Activated CD4-positive, CD25-positive, alpha-beta regulatory T cell treated with anti-CD3 and anti-CD28 coated beads, Interleukin-2, amount 50 U/mL, for 24 hours (primary cell): ENCODE results near the gene TNFRSF21.
A peak's percentile ranks its signal among the peaks of the same experiment; 100 is the strongest.
"Not testable (repeated sequence)": the region's sequence is repeated elsewhere in the genome, so short reads cannot be mapped to it uniquely, and the experiment has no call there.

Experiments used
- ATAC-seq, 2 donors: fragments of 150-1000 bp; cut with Tn5 transposase; one replicate each; pipeline ENCODE4 v1.10.0; 2021; ENCODE audit warnings: mild to moderate bottlenecking in 1 of 2, moderate library complexity in 1 of 2

Gene TNFRSF21

DNA sequence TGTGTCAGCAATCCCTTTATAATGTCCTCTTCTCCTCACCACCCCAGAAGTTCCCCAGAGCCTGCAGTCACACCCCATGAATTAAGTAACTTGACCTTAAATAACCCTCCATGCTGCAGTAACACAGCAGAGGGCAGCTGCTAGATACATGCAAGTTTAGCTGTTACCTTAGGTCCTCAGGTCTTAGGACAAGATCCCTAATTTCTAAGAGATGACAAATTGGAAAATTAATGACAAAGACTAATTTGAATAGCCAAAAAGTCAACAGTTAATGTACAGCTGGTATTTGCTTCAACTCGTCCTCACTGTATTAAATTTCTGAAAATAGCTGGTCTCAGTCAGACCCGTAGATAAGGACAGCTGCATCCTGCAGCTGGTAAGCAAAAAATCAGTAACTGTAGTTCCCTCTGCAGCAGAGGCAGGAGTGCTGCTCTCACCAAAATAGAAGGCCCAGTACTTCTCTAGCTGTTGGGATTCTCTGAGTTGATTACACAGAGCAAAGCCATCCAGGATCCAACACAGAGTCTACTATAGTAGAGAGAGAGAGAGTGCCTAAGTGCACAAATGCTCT, 62.4 kb downstream of the TNFRSF21 start:
- no peak for ATAC-seq

DNA sequence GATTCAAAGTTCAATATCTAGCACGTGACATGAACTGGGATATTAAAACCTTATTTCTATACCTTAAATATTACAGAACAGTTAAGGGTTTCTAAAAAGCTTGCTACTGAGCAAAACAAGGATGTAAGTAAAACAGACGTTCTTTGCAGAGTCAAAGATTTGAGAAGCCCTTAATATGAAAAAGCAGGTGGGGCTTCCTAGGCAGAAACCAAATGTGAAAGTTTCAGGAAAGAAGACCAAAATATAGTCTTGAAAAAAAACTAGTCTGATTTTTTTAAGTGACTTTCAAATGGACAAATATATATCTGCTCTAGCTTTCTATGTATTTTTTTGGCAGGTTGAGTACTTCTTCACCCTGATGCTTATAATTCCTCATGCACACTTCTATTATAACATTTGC, 63.2 kb downstream of the TNFRSF21 start:
- no peak for ATAC-seq

DNA sequence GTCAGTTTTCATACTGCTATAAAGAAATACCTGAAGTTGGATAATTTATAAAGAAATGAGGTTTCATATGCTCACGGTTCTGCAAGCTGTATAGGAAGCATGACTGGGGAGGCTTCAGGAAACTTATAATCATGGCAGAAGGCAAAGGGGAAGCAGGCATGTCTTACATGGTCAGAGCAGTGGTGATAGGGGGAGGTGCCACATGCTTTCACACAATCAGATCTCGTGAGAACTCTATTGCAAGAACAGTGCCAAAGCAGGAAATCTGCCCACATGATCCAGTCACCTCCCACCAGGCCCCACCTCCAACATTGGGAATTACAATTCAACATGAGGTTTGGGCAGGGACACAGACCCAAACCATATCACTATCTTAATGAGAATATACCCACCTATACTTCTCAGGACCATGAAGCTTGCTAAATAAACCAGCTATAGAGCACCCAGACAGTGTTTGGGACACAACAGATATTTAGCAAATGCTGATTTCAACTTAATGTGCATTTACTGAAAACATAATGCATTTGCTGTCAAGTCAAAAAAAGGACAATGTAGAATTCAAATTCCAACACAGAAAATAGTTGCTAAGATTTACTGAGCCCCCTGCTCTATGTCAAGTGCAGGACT, 63.8 kb downstream of the TNFRSF21 start:
- ATAC-seq: no peak

DNA sequence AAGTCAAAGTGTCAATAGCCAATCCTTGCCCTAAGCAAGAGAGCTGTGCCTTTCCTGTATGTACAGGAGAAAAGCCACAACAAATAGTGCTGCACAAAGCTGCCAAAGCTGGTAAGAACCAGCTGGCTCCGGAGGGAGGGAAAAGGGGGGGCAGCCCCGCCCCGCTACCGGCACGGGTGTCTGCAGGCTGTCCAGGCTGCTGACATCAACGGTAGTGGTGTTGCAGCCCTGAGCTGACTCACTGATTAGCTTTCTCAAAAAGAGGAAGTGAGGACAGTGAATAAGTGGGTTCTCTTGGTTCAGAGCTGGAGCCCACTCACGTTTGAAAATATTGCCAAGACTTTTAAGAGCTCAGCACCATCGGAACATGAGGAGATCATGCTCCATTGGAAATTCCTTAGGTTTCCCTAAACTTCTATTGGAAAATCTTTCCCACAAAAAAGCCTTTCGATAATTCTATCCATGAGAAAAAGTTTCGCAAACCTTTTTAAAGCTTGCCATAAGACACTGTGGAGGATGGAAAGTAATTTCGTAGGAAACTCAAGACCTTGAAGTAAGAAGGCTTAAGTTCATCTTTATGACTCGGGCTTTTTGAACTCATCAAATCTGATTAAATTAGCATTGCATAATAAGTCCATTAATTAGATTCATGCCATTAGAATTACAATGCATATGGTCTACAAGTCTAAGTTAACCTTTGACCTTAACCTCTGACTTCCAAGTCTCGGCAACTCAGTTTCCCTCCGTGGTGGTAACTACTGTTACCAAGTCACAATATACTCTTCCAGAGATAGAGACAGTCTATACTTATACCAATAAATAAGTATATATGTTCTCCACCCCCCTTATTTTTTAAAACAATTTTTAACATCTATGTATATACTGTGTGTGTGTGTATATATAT, 67.0 kb downstream of the TNFRSF21 start:
- ATAC-seq: peak; percentile 74 to 76

DNA sequence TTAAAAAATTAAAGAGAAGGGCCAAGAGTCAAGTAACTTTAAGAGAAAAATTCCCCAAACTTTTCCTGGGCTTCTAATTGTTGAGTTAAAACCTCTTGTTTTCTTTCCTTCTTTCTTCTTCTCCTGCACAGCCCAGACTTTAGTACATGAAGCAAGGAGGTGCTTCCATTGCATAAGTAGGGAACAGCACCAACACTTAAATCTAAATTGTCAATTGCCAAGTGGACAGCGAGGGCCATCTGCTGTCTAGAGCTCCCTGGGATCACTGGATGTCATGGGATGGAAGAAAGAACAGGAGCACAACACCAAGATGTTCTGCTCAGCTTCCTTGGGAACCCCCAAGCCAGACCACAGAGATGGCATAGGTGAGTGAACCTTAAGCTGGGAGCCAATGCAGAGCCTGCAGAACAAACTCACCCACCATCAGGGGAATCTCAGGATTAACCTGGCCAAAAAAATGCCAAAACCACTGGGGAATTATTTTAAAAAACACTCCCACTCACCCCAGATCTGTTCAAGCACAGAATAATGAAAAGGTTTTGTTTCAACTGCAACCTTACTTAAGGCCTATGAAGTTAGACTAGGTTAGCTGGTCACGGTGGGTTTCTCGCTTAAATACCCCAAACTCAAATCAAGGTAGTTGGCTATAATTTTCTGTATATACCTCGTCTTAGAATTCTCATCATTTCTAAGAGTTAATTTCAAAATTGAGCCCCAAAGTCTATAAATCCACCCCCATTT, 67.8 kb downstream of the TNFRSF21 start:
- ATAC-seq: no peak

DNA sequence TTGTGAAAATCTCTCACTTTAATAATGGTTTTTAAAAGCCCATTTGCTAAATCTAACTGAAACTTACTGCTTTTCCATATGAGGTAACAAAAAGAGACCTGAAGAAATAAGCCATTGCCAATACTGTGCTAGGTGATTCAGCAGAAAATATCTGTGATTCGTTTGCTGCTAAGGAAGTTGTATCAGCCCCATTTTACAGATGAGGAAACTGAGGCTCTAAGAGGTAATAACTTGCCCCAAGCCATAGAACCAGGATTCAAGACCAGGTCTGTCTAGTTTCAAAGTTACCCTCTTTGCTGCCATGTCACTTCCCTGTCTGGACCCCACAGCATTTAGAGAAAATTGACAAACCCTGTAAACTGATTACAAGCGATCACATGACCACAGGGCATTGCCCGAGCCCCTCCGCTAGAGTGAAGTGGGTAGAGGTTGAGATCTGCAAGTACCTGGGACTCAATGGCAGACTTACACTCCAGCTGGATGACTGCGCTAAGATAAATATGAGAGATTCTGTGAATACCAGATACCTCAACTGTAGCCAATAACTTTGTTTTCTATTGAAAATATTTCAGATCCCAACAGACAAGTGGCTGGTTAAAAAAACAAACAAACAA, 69.3 kb downstream of the TNFRSF21 start:
- ATAC-seq: no peak

DNA sequence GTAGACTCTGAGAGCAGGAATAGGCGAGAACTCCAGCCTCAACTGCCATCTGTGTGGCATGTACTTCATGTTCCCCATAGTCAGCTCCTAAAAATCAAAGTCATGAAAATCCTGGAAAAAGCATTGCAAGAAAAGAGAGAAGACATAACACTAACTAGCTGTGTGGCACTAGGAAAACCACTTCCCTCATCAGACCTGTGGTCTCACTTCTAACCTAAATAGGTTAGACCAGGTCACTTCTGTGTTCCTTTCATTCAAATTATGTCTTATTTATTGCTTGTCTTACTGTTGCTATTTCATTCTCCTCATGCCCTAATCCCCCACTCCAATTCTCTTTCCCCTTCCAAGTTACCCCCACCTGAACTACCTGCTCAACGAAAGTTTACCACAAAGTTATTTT, 70.2 kb downstream of the TNFRSF21 start:
- ATAC-seq: no peak

DNA sequence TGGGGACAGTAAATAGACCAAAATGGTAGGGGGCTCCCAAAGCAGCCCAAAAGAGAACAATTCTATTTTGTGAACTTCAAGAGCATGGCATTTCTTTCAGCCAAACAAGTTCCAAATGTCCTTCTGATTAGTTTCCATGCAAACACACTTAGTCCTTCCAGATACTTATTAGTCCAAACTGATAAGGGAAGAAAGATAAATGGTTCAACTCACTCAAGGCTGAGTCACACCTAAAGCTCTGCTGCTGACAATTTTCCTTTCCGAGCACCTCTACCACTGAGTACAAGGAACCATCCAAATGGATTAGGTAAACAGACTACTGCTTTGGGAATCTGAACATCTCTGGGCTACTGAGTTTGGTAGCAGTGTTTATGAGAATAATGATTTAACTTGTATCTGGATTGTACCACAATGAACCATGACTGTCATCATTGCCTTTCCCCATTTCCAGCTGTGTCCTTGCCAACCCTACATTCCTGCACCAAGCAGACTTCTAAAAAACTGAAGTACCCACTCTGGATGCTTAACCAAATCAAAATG, 71.2 kb downstream of the TNFRSF21 start:
- ATAC-seq: no peak

DNA sequence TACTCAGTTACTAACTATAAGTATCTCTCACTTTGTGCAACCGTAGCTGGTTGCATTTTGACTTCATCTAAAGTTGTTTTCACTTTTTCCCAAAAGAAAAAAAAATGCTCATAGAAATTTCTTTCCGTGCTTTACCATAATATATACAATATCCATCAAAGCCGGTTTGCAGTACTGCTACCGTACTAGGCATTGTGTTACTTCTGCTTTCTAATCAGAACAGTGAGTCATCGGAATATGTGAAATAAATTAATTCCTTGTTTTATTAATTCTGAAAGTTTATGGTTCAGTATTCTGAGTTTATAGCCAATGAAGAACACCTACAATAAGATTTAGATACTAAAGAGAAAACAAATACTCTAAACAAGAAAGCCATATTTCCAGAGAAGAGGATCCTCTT, 72.5 kb downstream of the TNFRSF21 start:
- ATAC-seq: no peak

DNA sequence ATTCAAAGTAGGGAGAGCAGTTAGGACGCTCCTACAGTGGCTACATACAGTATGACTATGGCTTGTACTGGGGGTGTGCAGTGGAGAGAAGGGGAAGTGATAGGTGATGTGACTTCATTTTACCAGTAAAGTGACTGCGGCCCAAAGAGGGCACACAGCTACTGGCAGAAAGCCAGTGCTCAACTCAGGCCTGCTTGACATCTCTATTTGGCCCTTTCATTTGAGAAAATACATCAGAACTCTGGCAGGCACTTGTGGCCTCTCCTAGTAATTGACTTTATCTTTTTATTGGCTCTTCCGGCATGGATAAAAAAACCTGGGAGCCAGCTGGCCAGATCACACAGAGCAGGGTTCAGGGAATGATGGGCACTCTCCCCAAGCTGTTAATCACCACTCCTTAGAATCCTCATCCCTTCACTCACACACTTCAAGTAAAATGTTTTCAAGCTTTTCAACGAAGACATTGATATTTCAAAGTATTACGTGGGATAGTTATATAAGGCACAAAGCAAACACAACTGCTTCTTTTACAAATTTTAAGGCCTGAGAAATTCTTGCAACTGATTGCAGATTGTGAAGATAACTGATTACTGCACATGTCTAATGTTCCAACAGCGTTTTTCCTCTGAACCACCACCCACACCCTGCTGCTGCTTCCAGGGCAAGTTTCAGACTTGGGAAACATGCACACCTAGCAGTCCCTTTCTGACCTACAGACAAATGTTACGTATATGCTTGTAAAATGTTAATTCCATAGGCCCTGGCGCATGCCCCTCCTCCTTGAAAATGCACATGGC, 73.5 kb downstream of the TNFRSF21 start:
- ATAC-seq: no peak

DNA sequence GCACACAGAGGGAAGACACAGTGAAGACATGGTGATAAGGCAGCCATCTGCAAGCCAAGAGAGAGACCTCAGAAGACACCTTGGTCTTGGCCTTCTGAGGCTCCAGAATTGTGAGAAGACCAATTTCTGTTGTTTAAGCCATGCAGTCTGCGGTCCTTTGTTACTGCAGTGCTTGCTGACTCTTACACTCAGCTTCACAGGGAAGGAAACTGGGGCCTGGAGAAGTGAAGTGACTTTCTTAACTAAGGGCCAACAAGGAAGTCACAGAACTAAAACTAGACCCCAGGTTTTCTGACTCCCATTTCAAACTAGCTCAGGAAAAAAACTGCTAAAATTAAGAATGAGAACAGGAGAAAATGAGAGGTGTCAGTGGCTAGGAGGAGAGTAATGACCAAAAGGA, 74.3 kb downstream of the TNFRSF21 start:
- ATAC-seq: no peak

DNA sequence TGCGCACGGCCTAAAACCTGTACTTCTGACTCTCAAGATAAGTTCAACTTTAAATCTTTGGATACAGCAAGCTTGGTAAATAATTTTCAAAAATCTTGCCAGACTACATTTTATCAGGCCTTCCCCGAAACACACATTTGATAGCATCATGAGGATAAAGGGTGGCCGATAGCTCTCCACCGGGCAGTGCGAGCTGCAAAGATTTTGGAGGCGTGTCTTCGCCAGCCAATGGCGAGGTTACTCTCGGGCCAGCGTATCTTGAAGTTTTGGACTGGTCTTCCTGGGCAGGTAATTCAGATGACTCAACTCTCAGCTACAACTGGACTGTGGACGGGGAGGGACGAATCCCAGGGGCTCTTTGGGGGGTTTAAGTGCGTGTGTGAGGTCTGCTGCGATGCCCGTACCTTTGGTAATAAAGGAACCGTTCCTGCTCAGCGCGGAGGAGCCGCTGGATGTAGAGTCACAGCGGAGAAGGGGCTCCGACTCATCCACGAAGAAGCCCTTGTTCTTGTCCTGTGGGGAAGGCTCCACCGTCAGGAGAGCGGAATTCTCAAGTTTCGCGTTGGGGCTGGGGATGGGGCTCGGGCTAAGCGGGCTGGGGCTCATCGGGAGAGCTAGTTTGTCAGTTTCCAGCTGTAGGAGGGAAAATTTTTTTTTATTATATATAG, 75.3 kb downstream of the TNFRSF21 start:
- ATAC-seq: no peak

DNA sequence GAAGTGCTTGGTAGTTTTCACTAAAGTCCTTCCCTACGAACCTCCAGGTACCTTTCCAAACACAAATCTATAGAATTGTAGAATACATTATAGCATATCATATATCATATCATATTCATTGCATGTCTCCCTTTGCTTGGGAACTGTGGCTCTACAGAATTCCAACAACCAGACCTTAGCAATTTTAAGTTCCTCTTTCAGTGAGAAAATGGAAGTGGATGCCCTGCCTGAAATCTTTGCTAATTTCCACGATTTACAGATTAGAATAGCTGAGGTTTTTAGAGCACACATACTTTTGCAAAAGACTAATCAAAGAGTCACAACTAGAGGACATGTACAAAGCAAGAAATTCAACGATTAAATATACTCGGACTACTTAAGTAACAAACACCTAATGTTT, 78.6 kb downstream of the TNFRSF21 start:
- no peak for ATAC-seq

DNA sequence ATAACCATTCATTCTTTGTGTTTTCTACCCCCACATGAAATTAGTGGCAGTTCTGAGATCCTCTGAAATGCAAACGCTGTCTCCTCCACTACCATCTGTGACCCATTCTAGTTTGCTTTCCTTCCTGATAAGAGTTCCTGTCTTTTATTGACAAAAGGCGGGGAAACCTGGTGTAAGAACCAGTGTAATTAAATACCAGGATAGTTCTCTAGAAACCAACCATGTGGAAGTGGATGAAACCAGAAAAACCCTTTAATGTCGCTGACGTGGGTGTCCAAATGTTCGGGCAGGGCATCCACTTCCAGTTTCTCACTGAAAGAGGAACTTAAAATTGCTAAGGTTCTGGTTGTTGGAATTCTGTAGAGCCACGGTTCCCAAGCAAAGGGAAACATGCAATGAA, 79.1 kb downstream of the TNFRSF21 start:
- ATAC-seq: no peak

DNA sequence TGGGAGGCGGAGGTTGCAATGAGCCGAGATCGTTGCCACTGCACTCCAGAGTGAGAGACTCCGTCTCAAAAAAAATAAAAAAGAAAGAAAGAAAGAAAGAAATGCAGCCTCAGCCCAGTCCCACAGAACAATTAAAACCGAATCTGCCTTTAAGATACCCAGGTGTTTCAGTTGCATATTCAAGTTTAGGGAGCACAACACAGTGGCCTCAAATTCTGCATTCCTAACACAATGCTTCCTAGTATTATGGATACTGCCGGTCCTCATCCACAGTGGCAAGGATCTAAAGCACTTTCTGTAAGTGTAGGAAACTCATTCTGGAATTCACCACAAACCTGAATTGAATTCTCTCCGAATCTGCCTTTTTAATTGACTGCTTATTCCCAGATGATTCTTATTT, 80.5 kb downstream of the TNFRSF21 start:
- ATAC-seq: no peak

DNA sequence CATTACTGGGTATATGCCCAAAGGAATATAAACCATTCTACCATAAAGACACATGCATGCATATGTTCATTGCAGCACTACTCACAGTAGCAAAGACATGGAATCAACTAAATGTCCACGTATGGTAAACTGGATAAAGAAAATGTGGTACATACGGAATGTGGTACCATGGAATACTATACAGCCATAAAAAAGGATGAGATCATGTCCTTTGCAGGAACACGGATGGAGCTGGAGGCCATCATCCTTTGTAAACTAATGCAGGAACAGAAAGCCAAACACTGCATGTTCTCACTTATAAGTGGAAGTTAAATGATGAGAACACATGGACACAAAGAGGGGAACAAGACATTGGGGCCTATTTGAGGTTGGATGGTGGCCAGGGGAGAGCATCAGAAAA, 81.6 kb downstream of the TNFRSF21 start:
- ATAC-seq: not testable (repeated sequence)

DNA sequence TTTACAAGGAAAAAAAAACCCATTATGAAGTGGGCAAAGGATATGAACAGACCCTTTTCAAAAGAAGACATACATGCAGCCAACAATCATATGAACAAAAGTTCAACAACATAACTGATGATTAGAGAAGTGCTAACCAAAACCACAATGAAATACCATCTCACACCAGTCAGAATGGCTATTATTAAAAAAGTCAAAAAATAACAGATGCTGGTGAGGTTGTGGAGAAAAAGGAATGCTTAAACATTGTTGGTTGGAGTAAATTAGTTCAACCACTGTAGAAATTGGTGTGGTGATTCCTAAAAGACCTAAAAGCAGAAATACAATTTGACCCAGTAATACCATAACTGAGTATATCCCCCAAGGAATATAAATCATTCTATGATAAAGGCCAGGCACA, 86.5 kb downstream of the TNFRSF21 start:
- ATAC-seq: not testable (repeated sequence)

DNA sequence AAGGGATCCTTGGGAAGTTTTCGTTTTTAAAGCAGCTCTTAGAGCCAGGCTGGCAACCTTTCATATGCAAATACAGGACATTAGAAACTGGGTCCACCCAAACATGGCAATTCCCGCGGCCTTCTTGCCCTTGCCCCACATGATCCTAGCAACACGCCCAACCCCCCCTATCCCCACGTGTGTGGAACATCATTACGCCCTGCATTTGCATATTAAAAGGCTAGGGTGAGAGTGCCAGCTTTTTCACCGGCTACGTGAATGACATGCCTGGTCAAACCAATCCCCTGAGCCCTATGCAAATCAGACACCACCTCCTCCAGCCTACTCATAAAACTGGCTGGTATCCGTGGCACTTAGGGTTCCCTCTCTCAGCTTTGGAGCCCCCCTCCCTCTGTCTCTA, 88.1 kb downstream of the TNFRSF21 start:
- ATAC-seq: no peak

DNA sequence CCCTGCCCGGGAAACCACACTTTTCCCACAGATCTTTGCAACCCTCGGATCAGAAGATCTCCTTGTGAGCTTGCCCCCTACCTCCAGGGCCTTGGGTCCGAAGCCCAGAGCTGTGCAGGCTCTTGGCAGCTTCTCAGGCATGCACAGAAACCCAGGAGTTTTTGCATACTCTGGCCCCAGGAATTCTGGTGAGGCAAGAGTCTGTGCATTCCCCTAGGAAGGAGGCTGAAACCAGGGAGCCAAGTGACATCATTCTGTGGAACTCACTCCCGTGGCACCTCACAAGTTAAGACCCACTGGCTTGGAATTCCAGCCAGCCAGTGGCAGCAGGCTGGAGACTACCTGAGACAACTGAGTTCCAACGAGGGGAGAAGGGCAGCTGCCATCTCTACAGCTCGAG, 100.1 kb downstream of the TNFRSF21 start:
- no peak for ATAC-seq

DNA sequence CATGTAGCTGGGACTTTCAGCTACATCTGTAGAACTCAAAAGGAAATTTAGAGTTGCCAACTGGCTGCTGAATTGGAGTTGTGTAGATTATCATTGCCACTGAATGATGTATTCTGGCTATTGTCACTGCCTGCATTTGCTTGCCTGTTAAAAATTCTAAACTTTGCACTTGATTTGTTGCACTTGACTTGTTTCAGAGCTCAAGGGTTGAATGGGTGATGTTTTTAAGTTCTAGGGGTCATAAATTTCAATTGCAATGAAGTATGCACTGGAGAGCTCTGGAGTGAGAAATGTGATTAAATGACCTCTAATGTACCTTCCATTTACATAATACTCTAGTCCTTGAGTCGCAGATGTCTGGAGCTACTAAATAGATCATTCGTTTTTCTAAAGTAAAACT, 102.4 kb downstream of the TNFRSF21 start:
- no peak for ATAC-seq

DNA sequence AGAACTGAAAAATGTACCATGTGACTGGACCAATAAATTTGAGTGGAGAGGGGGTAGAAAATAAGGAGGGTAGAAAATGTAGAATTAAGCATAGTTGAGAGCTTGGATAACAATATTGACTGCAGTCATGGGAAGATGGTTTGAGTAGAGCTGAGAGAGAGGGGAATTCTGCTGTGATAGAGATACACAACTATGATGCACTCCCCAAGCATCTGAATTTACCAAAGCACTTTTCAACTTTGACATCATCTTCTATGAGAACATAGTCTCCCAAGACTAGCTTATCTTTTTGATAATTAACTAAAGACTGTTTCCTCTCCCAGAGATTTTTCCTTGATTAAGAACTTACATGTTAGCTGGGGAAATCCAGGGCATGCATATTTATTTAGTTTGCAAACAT, 103.1 kb downstream of the TNFRSF21 start:
- no peak for ATAC-seq
